Esophagus muscularis mucosa (tissue), 4 donors: ENCODE measurements around the gene CTNNA2. TPM values are rescaled to one million over a fixed set of nuclear protein-coding genes. Genes with fewer than 3 reads are reported as not detected.
"Not testable (repeated sequence)": the region's sequence is repeated elsewhere in the genome, so short reads cannot be mapped to it uniquely, and the experiment has no call there.

Experiments
- DNase-seq: peaks from one replicate; pipeline ENCODE4 v3.0.0-alpha.2; 2017; ENCODE audit errors: extremely low spot score
- H3K27ac ChIP-seq, 4 donors: fragments of 200-600 bp; sonication (generic); replicated peaks in 1 of 4; 1 replicate in 3 of 4; 2 replicates in 1 of 4; pipeline ENCODE4 v1.5.1; 2016 to 2019; ENCODE audit warnings: mild to moderate bottlenecking in 1 of 4
- H3K27me3 ChIP-seq, 4 donors: fragments of 200-600 bp; sonication (generic); one replicate each; pipeline versions ENCODE4 v1.5.1 to v1.6.0; 2016 to 2019
- H3K36me3 ChIP-seq, 4 donors: fragments of 200-600 bp; sonication (generic); one replicate each; pipeline ENCODE4 v1.5.1; 2016 to 2019
- H3K4me1 ChIP-seq, 4 donors: fragments of 200-600 bp; sonication (generic); one replicate each; pipeline ENCODE4 v1.5.1; 2016 to 2019
- H3K4me3 ChIP-seq, 4 donors: fragments of 200-600 bp; sonication (generic); 1 replicate in 2 of 4; 2 replicates in 2 of 4; pipeline ENCODE4 v1.5.1; 2016 to 2019; ENCODE audit warnings: mild to moderate bottlenecking in 4 of 4, moderate library complexity in 1 of 4
- H3K9me3 ChIP-seq, 4 donors: fragments of 200-600 bp; sonication (generic); 1 replicate in 3 of 4; 2 replicates in 1 of 4; pipeline ENCODE4 v1.5.1; 2016 to 2019
- EP300 ChIP-seq: sonication (generic); formaldehyde crosslinking; IDR thresholded peaks from one replicate; pipeline ENCODE4 v1.6.1; 2017; ENCODE audit warnings: antibody characterized with exemption
- POLR2A ChIP-seq: fragments of 450-650 bp; IDR thresholded peaks from one replicate; pipeline ENCODE4 v1.6.1; 2017; ENCODE audit warnings: antibody characterized with exemption, moderate library complexity, mild to moderate bottlenecking, low read depth
- POLR2AphosphoS5 ChIP-seq, 2 donors: sonication (generic); formaldehyde crosslinking; IDR thresholded peaks; one replicate each; pipeline ENCODE4 v1.6.1; 2017; ENCODE audit warnings: antibody characterized with exemption in 2 of 2
- WGBS: methylation state at CpG from one replicate; pipeline ENCODE4 v1.1.5; 2018; 5-methylcytosine and 5-hydroxymethylcytosine counted together
- intact Hi-C: fragments of 100-400 bp; cut with DNase I; formaldehyde crosslinking; loops from one replicate; pipeline ENCODE4 v1.15.1; 2023
- total RNA-seq, 4 donors: library from RNA; depleted of rRNA; stranded (reverse); fragments of >200 nt; gene quantifications; one replicate each; pipeline versions ENCODE4 v1.1.0 to v1.2.1, GENCODE V29; 2016
- TF ChIP-seq, protein P1 (sequence below), 3 experiments: fragments of 200-600 bp in 2 of 3; fragments of 450-650 bp in 1 of 3; sonication (generic) in 2 of 3; IDR thresholded peaks; one replicate each; pipeline ENCODE4 v1.5.1; 2017 to 2019; ENCODE audit warnings: antibody characterized with exemption in 3 of 3, mild to moderate bottlenecking in 2 of 3, moderate library complexity in 1 of 3

The CTNNA2 gene
- total RNA-seq, 4 donors from 2014 or later: 0.42 to 2.5 (median 1.1) TPM

DNA sequence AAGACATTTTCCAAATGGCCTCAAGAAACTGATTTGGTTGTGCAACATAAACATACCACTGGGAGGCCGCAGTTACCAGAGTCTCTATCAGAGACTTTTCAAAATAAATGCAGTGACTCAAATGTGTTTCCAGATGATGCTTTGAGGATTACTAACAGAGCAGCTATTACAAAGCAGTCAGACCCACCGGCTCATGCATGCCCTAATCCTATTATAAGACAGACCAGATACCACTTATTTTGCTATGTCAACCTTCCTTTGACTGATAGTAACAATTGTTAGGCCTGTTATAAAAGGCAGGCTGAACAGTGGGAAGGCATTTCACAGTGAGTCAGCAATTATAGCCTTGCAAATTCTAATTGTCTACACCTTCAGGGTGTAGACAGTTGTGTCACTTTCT lies 574.0 kb downstream of the CTNNA2 start:
- Histone ChIP-seq H3K27me3 (no peaks in the 10 kb centered on the region), H3K4me3 (no peak overlapping the region), H3K27ac (no peak overlapping the region), H3K36me3 (no peaks in the 10 kb centered on the region), H3K4me1 (no peaks in the 10 kb centered on the region), H3K9me3 (no peaks in the 10 kb centered on the region)
- DNase-seq: no peak
- intact Hi-C loops: no loop called here
- 66% methylated on average over 2 of the region's 2 CpGs for WGBS
- TF ChIP-seq POLR2AphosphoS5 (IDR thresholded peaks at IDR 0.05) (no peak), EP300 (no peak), POLR2A (no peak)
- TF ChIP-seq, protein P1, sequence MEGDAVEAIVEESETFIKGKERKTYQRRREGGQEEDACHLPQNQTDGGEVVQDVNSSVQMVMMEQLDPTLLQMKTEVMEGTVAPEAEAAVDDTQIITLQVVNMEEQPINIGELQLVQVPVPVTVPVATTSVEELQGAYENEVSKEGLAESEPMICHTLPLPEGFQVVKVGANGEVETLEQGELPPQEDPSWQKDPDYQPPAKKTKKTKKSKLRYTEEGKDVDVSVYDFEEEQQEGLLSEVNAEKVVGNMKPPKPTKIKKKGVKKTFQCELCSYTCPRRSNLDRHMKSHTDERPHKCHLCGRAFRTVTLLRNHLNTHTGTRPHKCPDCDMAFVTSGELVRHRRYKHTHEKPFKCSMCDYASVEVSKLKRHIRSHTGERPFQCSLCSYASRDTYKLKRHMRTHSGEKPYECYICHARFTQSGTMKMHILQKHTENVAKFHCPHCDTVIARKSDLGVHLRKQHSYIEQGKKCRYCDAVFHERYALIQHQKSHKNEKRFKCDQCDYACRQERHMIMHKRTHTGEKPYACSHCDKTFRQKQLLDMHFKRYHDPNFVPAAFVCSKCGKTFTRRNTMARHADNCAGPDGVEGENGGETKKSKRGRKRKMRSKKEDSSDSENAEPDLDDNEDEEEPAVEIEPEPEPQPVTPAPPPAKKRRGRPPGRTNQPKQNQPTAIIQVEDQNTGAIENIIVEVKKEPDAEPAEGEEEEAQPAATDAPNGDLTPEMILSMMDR (IDR thresholded peaks at IDR 0.05): no peak

DNA sequence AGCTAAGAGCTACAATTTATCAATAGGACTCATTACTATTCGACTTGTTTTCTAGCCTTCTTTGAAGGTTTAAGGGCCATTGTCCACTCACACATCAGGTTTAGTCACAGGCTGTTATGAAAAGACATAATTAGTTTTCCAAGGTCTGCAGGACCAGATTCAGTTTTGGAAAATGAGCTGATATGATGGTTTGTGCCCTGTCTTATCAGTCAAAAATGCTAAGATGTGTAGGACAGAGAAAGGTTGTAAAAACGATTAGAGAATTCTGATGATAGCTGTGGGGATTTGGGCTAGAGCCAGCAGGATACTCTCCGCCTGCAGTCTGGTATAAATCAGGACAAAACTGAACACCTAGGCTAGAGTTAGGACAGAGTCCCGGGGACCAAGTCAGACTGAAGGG lies 578.4 kb downstream of the CTNNA2 start:
- WGBS: 67% methylated on average over 4 of the region's 4 CpGs
- no peaks in the 10 kb centered on the region for H3K9me3 ChIP-seq
- no peaks in the 10 kb centered on the region for H3K4me1 ChIP-seq
- H3K4me3 ChIP-seq: no peak overlapping the region
- no peaks in the 10 kb centered on the region for H3K36me3 ChIP-seq
- TF ChIP-seq POLR2AphosphoS5 (IDR thresholded peaks at IDR 0.05) (no peak), POLR2A (no peak), EP300 (no peak)
- TF ChIP-seq, protein P1 (IDR thresholded peaks at IDR 0.05): no peak
- intact Hi-C loops: no loop called here
- H3K27ac ChIP-seq: no peak overlapping the region
- no peaks in the 10 kb centered on the region for H3K27me3 ChIP-seq
- DNase-seq: no peak

DNA sequence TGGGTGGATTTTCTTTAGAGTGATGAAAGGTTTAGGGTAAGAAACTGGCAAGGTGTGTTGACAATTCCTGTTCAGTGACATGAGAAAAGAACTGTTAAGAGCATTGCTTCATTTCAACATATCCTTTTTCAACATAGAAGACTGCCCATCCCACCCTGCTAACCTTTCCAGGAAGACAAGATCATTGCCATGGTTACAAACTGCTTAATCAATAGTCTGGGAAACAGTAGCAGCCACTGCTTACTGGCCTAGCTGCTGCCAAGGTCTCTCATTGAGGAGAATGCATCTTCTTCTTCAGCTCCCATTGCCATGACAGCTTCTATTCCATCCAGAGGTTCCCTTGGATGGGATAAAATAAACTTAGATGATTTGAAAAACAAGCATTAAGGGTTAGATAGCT lies 579.6 kb downstream of the CTNNA2 start:
- H3K36me3 ChIP-seq: no peaks in the 10 kb centered on the region
- intact Hi-C loops: no loop called here
- H3K9me3 ChIP-seq: no peaks in the 10 kb centered on the region
- no peak overlapping the region for H3K27ac ChIP-seq
- TF ChIP-seq POLR2A (no peak), POLR2AphosphoS5 (IDR thresholded peaks at IDR 0.05) (no peak), EP300 (no peak)
- TF ChIP-seq, protein P1 (IDR thresholded peaks at IDR 0.05): no peak
- H3K4me1 ChIP-seq: no peaks in the 10 kb centered on the region
- no peak overlapping the region for H3K4me3 ChIP-seq
- no peak for DNase-seq
- H3K27me3 ChIP-seq: no peaks in the 10 kb centered on the region

DNA sequence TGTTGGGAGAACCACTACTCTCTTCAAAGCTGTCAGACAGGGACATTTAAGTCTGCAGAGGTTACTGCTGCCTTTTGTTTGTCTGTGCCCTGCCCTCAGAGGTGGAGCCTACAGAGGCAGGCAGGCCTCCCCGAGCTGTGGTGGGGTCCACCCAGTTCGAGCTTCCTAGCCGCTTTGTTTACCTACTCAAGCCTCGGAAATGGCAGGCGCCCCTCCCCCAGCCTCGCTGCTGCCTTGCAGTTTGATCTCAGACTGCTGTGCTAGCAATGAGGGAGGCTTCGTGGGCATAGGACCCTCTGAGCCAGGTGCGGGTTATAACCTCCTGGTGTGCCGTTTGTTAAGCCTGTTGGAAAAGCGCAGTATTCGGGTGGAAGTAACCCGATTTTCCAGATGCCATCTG lies 585.7 kb downstream of the CTNNA2 start:
- H3K27ac ChIP-seq, H3K4me1 ChIP-seq, H3K27me3 ChIP-seq, H3K4me3 ChIP-seq, intact Hi-C loops, H3K9me3 ChIP-seq, H3K36me3 ChIP-seq: not testable (repeated sequence)
- peak; percentile 31 for DNase-seq
- 87% methylated on average over 6 of the region's 12 CpGs for WGBS

DNA sequence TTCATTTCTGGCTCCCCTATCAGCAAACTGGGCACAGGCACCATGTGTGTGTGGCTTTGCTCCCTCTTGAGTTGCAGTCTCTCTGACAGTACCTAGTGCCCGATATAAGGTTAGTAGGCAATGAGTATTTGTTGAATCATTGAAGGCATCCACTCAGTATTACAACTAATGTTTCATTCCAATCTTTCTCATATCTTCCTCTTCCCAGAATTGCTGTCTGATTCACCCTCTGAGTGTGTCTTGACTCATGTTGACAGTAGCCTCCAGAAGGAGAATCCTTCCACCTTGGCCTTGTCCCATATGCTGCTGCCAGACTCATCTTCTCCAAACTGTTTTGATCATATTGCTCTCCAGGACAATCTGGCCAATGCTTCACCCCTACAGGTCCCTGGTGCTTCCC lies 589.2 kb downstream of the CTNNA2 start:
- 58% methylated on average over 1 of the region's 1 CpG for WGBS
- Histone ChIP-seq H3K27ac (no peak overlapping the region), H3K36me3 (no peaks in the 10 kb centered on the region), H3K4me3 (no peak overlapping the region), H3K9me3 (no peaks in the 10 kb centered on the region), H3K4me1 (no peaks in the 10 kb centered on the region), H3K27me3 (no peaks in the 10 kb centered on the region)
- TF ChIP-seq POLR2AphosphoS5 (IDR thresholded peaks at IDR 0.05) (no peak), EP300 (no peak), POLR2A (no peak)
- TF ChIP-seq, protein P1 (IDR thresholded peaks at IDR 0.05): no peak
- no peak for DNase-seq
- intact Hi-C loops: no loop called here
